H9 (cell line): Measurements from ENCODE around the gene ABCG1. TPM values are rescaled to one million over a fixed set of nuclear protein-coding genes. Genes with fewer than 3 reads are reported as not detected.

Experiments used
- DNase-seq: peaks from one replicate; pipeline ENCODE4 v3.0.0-alpha.2; 2017
- H2AFZ ChIP-seq: one replicate; pipeline ENCODE4 v1.6.1; 2013; ENCODE audit warnings: mild to moderate bottlenecking, low read length, control low read depth, moderate library complexity
- H2AK5ac ChIP-seq: 2 replicates; pipeline ENCODE4 v1.6.1; 2013; ENCODE audit warnings: low read length, control low read depth, mixed read lengths; ENCODE audit not compliant: insufficient read length
- H2BK120ac ChIP-seq: one replicate; pipeline ENCODE4 v1.6.1; 2013; ENCODE audit warnings: low read depth, mild to moderate bottlenecking, low read length, control low read depth, inconsistent platforms; ENCODE audit not compliant: poor library complexity, severe bottlenecking
- H2BK12ac ChIP-seq: 2 replicates; pipeline ENCODE4 v1.6.1; 2013; ENCODE audit warnings: low read length, control low read depth, mixed read lengths, low read depth; ENCODE audit not compliant: insufficient read length
- H2BK15ac ChIP-seq: 2 replicates; pipeline ENCODE4 v1.6.1; 2013; ENCODE audit warnings: low read depth, low read length, control low read depth
- H2BK20ac ChIP-seq: one replicate; pipeline ENCODE4 v1.6.1; 2013; ENCODE audit warnings: low read depth, mild to moderate bottlenecking, low read length, control low read depth, inconsistent platforms; ENCODE audit not compliant: poor library complexity, severe bottlenecking
- H2BK5ac ChIP-seq: 2 replicates; pipeline ENCODE4 v1.6.1; 2013; ENCODE audit warnings: low read length, control low read depth, mixed read lengths; ENCODE audit not compliant: insufficient read length
- H3K14ac ChIP-seq: 2 replicates; pipeline ENCODE4 v1.6.1; 2013; ENCODE audit warnings: low read length, control low read depth; ENCODE audit not compliant: insufficient read depth
- H3K18ac ChIP-seq: 2 replicates; pipeline ENCODE4 v1.6.1; 2013; ENCODE audit warnings: low read depth, mild to moderate bottlenecking, mixed read lengths, low read length, control low read depth; ENCODE audit not compliant: insufficient read length
- H3K23ac ChIP-seq: 2 replicates; pipeline ENCODE4 v1.6.1; 2013; ENCODE audit warnings: low read length, control low read depth, mixed read lengths, low read depth; ENCODE audit not compliant: insufficient read length
- H3K23me2 ChIP-seq: 2 replicates; pipeline ENCODE4 v1.6.1; 2013; ENCODE audit warnings: low read depth, mild to moderate bottlenecking, mixed read lengths, low read length, control low read depth; ENCODE audit not compliant: insufficient read length, poor library complexity, severe bottlenecking
- H3K27ac ChIP-seq: 2 replicates; pipeline ENCODE4 v1.5.1; 2013; ENCODE audit warnings: low read length, control low read depth, mixed read lengths, low read depth; ENCODE audit not compliant: insufficient read length
- H3K27me3 ChIP-seq: 2 replicates; pipeline ENCODE4 v1.6.1; 2013; ENCODE audit warnings: low read length, control low read depth, inconsistent platforms; ENCODE audit not compliant: insufficient read depth
- H3K4ac ChIP-seq: 2 replicates; pipeline ENCODE4 v1.6.1; 2013; ENCODE audit warnings: low read depth, mild to moderate bottlenecking, control low read depth, inconsistent platforms, low read length, moderate library complexity
- H3K4me1 ChIP-seq: 2 replicates; pipeline ENCODE4 v1.6.1; 2013; ENCODE audit warnings: low read length, control low read depth, inconsistent platforms; ENCODE audit not compliant: insufficient read depth
- H3K4me2 ChIP-seq: 2 replicates; pipeline ENCODE4 v1.6.1; 2013; ENCODE audit warnings: low read length, control low read depth, mixed read lengths; ENCODE audit not compliant: insufficient read length, insufficient read depth
- H3K56ac ChIP-seq: 2 replicates; pipeline ENCODE4 v1.6.1; 2013; ENCODE audit warnings: low read depth, mild to moderate bottlenecking, mixed read lengths, low read length, control low read depth; ENCODE audit not compliant: insufficient read length
- H3K79me1 ChIP-seq: 2 replicates; pipeline ENCODE4 v1.6.1; 2013; ENCODE audit warnings: low read depth, mild to moderate bottlenecking, moderate library complexity, low read length, control low read depth, inconsistent platforms; ENCODE audit not compliant: insufficient read depth, poor library complexity, severe bottlenecking
- H3K79me2 ChIP-seq: 2 replicates; pipeline ENCODE4 v1.6.1; 2013; ENCODE audit warnings: low read length, control low read depth, inconsistent platforms; ENCODE audit not compliant: insufficient read depth
- H3K9ac ChIP-seq: 2 replicates; pipeline ENCODE4 v1.6.1; 2013; ENCODE audit warnings: low read length, control low read depth, mixed read lengths; ENCODE audit not compliant: insufficient read length; ENCODE audit errors: extremely low read depth
- H3K9me3 ChIP-seq: one replicate; pipeline ENCODE4 v1.6.1; 2013; ENCODE audit warnings: low read depth, low read length, inconsistent platforms; ENCODE audit not compliant: control insufficient read depth
- H3T11ph ChIP-seq: one replicate; pipeline ENCODE4 v1.6.1; 2013; ENCODE audit warnings: mild to moderate bottlenecking, low read length, control low read depth, inconsistent platforms
- H4K20me1 ChIP-seq: one replicate; pipeline ENCODE4 v1.6.1; 2013; ENCODE audit not compliant: control insufficient read depth, insufficient read length, insufficient read depth
- H4K5ac ChIP-seq: 2 replicates; pipeline ENCODE4 v1.6.1; 2013; ENCODE audit warnings: low read depth, mild to moderate bottlenecking, mixed read lengths, low read length, control low read depth; ENCODE audit not compliant: insufficient read length
- H4K8ac ChIP-seq: replicated peaks from 2 replicates; pipeline ENCODE4 v1.6.1; 2013; ENCODE audit warnings: low read length, control low read depth, mixed read lengths, low read depth; ENCODE audit not compliant: insufficient read length
- H4K91ac ChIP-seq: 2 replicates; pipeline ENCODE4 v1.6.1; 2013; ENCODE audit warnings: low read depth, mild to moderate bottlenecking, moderate library complexity, mixed read lengths, low read length, control low read depth; ENCODE audit not compliant: insufficient read length
- H3K27ac Mint-ChIP-seq, 3 experiments: 2 replicates in 2 of 3; 3 replicates in 1 of 3; pipeline ENCODE4 v1.8.0; 2020 to 2021; ENCODE audit warnings: mixed read lengths in 3 of 3, mild to moderate bottlenecking in 1 of 3, moderate library complexity in 1 of 3
- H3K27me3 Mint-ChIP-seq: 2 replicates; pipeline ENCODE4 v1.8.0; 2021; ENCODE audit warnings: low read depth, mild to moderate bottlenecking, moderate library complexity, mixed read lengths
- H3K36me3 Mint-ChIP-seq, 3 experiments: 2 replicates in 2 of 3; 3 replicates in 1 of 3; pipeline ENCODE4 v1.8.0; 2020 to 2021; ENCODE audit warnings: low read depth in 3 of 3, mixed read lengths in 3 of 3; ENCODE audit not compliant: insufficient read depth in 1 of 3
- H3K4me1 Mint-ChIP-seq, 2 experiments: 2 replicates each; pipeline ENCODE4 v1.8.0; 2020; ENCODE audit warnings: mixed read lengths in 2 of 2
- H3K4me3 Mint-ChIP-seq, 2 experiments: 2 replicates in 1 of 2; 3 replicates in 1 of 2; pipeline ENCODE4 v1.8.0; 2020 to 2021; ENCODE audit warnings: mild to moderate bottlenecking in 2 of 2, mixed read lengths in 2 of 2, moderate library complexity in 1 of 2
- H3K9me3 Mint-ChIP-seq, 2 experiments: 2 replicates in 1 of 2; 3 replicates in 1 of 2; pipeline ENCODE4 v1.8.0; 2020; ENCODE audit warnings: mild to moderate bottlenecking in 2 of 2, mixed read lengths in 2 of 2, moderate library complexity in 1 of 2
- WGBS: extraction: QIAGEN DNeasy Blood & Tissue Kit; methylation state at CpG from one replicate; pipeline ENCODE4 v1.1.7; 2013; ENCODE audit warnings: missing lambda C conversion rate, low lambda C conversion rate, mixed read lengths; ENCODE audit not compliant: insufficient read length; ENCODE audit errors: extremely low coverage; 5-methylcytosine and 5-hydroxymethylcytosine counted together
- total RNA-seq: library from RNA; stranded (reverse); gene quantifications from 2 replicates; pipeline ENCODE4 v1.2.1, GENCODE V29; 2021
- TF ChIP-seq, protein P1 (sequence below): fragments of 200-600 bp; sonication (generic); conservative IDR thresholded peaks from 3 replicates; pipeline ENCODE4 v1.8.0; 2021; ENCODE audit warnings: antibody characterized with exemption, mild to moderate bottlenecking

ABCG1 gene
- total RNA-seq, 1 experiment from 2014 or later, result 0.83 TPM

DNA sequence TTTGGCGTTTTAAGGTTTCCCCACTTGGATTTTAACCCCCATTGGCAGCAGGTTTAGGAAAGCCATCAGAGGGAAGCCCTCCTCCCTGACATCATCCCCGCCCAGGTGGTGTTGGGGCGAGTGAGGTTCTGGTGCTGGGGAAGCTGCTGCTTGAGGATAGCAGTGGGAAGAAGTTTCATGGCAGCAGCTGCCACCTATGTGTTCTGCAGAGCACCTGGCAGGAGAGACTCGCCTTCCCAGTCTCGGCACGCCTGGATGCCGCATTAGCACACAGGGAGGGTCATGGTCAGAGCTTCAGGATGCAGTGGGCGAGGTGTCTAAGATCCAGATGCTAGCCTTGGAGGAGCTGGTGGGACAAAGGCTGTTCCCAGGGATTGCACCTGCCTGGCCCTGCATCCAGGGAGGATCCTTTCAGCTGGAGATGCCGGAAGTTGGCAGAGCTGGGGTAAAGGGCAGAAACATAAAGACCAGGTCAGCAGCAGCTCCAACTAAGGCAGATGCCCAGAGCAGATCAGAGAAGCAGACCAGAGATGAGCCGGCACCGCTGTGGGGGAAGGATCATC is 33.9 kb downstream of the ABCG1 start:
- H2BK20ac ChIP-seq, result no peak overlapping the region
- H4K91ac ChIP-seq, result no peak overlapping the region
- no peak overlapping the region for H3K23ac ChIP-seq
- no peaks in the 10 kb centered on the region for H3K79me2 ChIP-seq
- no peak overlapping the region for H3K18ac ChIP-seq
- H2AK5ac ChIP-seq, result no peak overlapping the region
- H2AFZ ChIP-seq, result no peak overlapping the region
- H3K4ac ChIP-seq, result no peak overlapping the region
- Mint-ChIP-seq H3K9me3 (no peaks in the 10 kb centered on the region), H3K4me3 (no peak overlapping the region), H3K4me1 (peaks cover 5 to 8% of the 10 kb centered on the region in 2 experiments; a peak in 3 of 4 replicates), H3K36me3 (no peaks in the 10 kb centered on the region), H3K27me3 (peaks cover 28% of the 10 kb centered on the region), H3K27ac (no peak overlapping the region)
- H4K5ac ChIP-seq, result no peak overlapping the region
- H3K27me3 ChIP-seq, result no peaks in the 10 kb centered on the region
- H2BK5ac ChIP-seq, result no peak overlapping the region
- H3T11ph ChIP-seq, result no peak overlapping the region
- H3K79me1 ChIP-seq, result no peaks in the 10 kb centered on the region
- H2BK15ac ChIP-seq, result no peak overlapping the region
- no peak for DNase-seq
- no peaks in the 10 kb centered on the region for H4K20me1 ChIP-seq
- no peaks in the 10 kb centered on the region for H3K4me1 ChIP-seq
- TF ChIP-seq, protein P1, sequence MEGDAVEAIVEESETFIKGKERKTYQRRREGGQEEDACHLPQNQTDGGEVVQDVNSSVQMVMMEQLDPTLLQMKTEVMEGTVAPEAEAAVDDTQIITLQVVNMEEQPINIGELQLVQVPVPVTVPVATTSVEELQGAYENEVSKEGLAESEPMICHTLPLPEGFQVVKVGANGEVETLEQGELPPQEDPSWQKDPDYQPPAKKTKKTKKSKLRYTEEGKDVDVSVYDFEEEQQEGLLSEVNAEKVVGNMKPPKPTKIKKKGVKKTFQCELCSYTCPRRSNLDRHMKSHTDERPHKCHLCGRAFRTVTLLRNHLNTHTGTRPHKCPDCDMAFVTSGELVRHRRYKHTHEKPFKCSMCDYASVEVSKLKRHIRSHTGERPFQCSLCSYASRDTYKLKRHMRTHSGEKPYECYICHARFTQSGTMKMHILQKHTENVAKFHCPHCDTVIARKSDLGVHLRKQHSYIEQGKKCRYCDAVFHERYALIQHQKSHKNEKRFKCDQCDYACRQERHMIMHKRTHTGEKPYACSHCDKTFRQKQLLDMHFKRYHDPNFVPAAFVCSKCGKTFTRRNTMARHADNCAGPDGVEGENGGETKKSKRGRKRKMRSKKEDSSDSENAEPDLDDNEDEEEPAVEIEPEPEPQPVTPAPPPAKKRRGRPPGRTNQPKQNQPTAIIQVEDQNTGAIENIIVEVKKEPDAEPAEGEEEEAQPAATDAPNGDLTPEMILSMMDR, result no peak
- no peak overlapping the region for H3K56ac ChIP-seq
- no peak overlapping the region for H2BK12ac ChIP-seq
- H4K8ac ChIP-seq, result no peak overlapping the region
- H3K23me2 ChIP-seq, result no peaks in the 10 kb centered on the region
- no peak overlapping the region for H3K4me2 ChIP-seq
- no CpG with 5 or more reads among the region's 11 CpGs for WGBS
- H2BK120ac ChIP-seq, result no peak overlapping the region
- H3K27ac ChIP-seq, result no peak overlapping the region
- no peaks in the 10 kb centered on the region for H3K9me3 ChIP-seq
- no peak overlapping the region for H3K9ac ChIP-seq
- H3K14ac ChIP-seq, result no peak overlapping the region; the same call in 1 of the 2 replicates
